H1 (cell line): Measurements from ENCODE around the gene OR51I2. TPM values are rescaled to one million over a fixed set of nuclear protein-coding genes. Genes with fewer than 3 reads are reported as not detected.

Experiments
- CTCF ChIA-PET: fragments of 300-600 bp; sonication (Branson Sonifier 250); formaldehyde crosslinking; loops from one replicate; lab custom pipeline; 2021; ENCODE audit not compliant: partially characterized antibody; lab: Charles Lee
- POLR2A ChIA-PET: fragments of 300-600 bp; sonication (Branson Sonifier 250); formaldehyde crosslinking; loops from one replicate; lab custom pipeline; 2021; ENCODE audit warnings: inconsistent platforms; ENCODE audit not compliant: partially characterized antibody; lab: Charles Lee
- DNase-seq, 2 experiments: peaks; one replicate each; pipeline versions ENCODE4 v3.0.0 to v3.0.0-alpha.2; 2010 to 2022; ENCODE audit warnings: low spot score in 2 of 2, low read depth in 1 of 2, mixed read lengths in 1 of 2
- FAIRE-seq: peaks from 2 replicates; lab custom pipeline; 2011; peaks lifted over from hg19 to GRCh38; lab: Jason Lieb, UNC
- H2AFZ ChIP-seq: 2 replicates; pipeline ENCODE4 v1.8.1; 2012; ENCODE audit warnings: low read length, inconsistent platforms
- H2AK5ac ChIP-seq: 2 replicates; pipeline ENCODE4 v1.6.1; 2013; ENCODE audit warnings: low read depth, low read length
- H2BK120ac ChIP-seq: replicated peaks from 2 replicates; pipeline ENCODE3; 2013; ENCODE audit warnings: low read depth, low read length, inconsistent platforms
- H2BK12ac ChIP-seq: 2 replicates; pipeline ENCODE4 v1.6.1; 2013; ENCODE audit warnings: low read depth, low read length
- H2BK15ac ChIP-seq: 2 replicates; pipeline ENCODE4 v1.6.1; 2013; ENCODE audit warnings: low read length
- H2BK20ac ChIP-seq: 2 replicates; pipeline ENCODE4 v1.6.1; 2013; ENCODE audit warnings: low read length
- H2BK5ac ChIP-seq: 2 replicates; pipeline ENCODE4 v1.6.1; 2013; ENCODE audit warnings: low read depth, low read length
- H3K14ac ChIP-seq: 2 replicates; pipeline ENCODE4 v1.6.1; 2013; ENCODE audit warnings: inconsistent platforms; ENCODE audit not compliant: insufficient read length
- H3K18ac ChIP-seq: 2 replicates; pipeline ENCODE4 v1.6.1; 2013; ENCODE audit warnings: low read length; ENCODE audit errors: extremely low read depth
- H3K23ac ChIP-seq: 2 replicates; pipeline ENCODE4 v1.6.1; 2013; ENCODE audit warnings: inconsistent platforms; ENCODE audit not compliant: insufficient read length
- H3K23me2 ChIP-seq: 2 replicates; pipeline ENCODE4 v1.6.1; 2013; ENCODE audit warnings: low read depth, low read length
- H3K27ac ChIP-seq: 2 replicates; pipeline ENCODE4 v1.6.1; 2011; ENCODE audit warnings: low read depth, low read length, inconsistent platforms
- H3K27me3 ChIP-seq, 4 experiments: replicated peaks in 1 of 4; 1 replicate in 1 of 4; 2 replicates in 3 of 4; pipeline versions ENCODE4 v1.6.1 to v1.8.1; 2011 to 2013; ENCODE audit warnings: low read length in 3 of 4, mild to moderate bottlenecking in 3 of 4, inconsistent platforms in 2 of 4, mixed read lengths in 2 of 4, moderate library complexity in 1 of 4; ENCODE audit not compliant: control insufficient read depth in 3 of 4, insufficient read depth in 3 of 4; ENCODE audit errors: extremely low read depth in 1 of 4
- H3K36me3 ChIP-seq, 4 experiments: 2 replicates each; pipeline versions ENCODE4 v1.6.1 to v1.8.1; 2011 to 2013; ENCODE audit warnings: mild to moderate bottlenecking in 4 of 4, low read length in 3 of 4, moderate library complexity in 2 of 4, control low read depth in 1 of 4, inconsistent platforms in 1 of 4; ENCODE audit not compliant: insufficient read depth in 4 of 4, control insufficient read depth in 2 of 4
- H3K4ac ChIP-seq: replicated peaks from 2 replicates; pipeline ENCODE3; 2013; ENCODE audit warnings: low read length, low read depth, mixed read lengths, inconsistent platforms; ENCODE audit not compliant: insufficient read length
- H3K4me1 ChIP-seq, 4 experiments: replicated peaks in 1 of 4; 1 replicate in 1 of 4; 2 replicates in 3 of 4; pipeline versions ENCODE4 v1.6.1 to v1.8.1; 2011 to 2013; ENCODE audit warnings: low read length in 3 of 4, inconsistent platforms in 2 of 4, mixed read lengths in 1 of 4; ENCODE audit not compliant: insufficient read depth in 4 of 4, control insufficient read depth in 3 of 4
- H3K4me2 ChIP-seq, 2 experiments: 2 replicates each; pipeline versions ENCODE4 v1.6.1 to v1.8.1; 2011 to 2013; ENCODE audit warnings: low read depth in 2 of 2, low read length in 2 of 2, control low read depth in 1 of 2, inconsistent platforms in 1 of 2, mild to moderate bottlenecking in 1 of 2; ENCODE audit not compliant: insufficient read depth in 1 of 2
- H3K4me3 ChIP-seq, 4 experiments: fragments of 200-600, 300-600 bp in 1 of 4; sonication (generic), shearing (Covaris generic), sonication (Bioruptor Twin) in 1 of 4; 2 replicates each; pipeline versions ENCODE4 v1.5.1 to v1.8.1; 2011 to 2016; ENCODE audit warnings: low read length in 4 of 4, low read depth in 3 of 4, control low read depth in 2 of 4, inconsistent platforms in 2 of 4, mild to moderate bottlenecking in 2 of 4, mixed read lengths in 1 of 4, moderate library complexity in 1 of 4; ENCODE audit not compliant: insufficient read depth in 2 of 4; ENCODE audit errors: extremely low read depth in 1 of 4
- H3K56ac ChIP-seq: replicated peaks from 2 replicates; pipeline ENCODE3; 2013; ENCODE audit warnings: low read depth, mild to moderate bottlenecking, mixed read lengths, low read length, inconsistent platforms; ENCODE audit not compliant: insufficient read length
- H3K79me1 ChIP-seq: 2 replicates; pipeline ENCODE4 v1.6.1; 2013; ENCODE audit warnings: low read depth, low read length, control low read depth
- H3K79me2 ChIP-seq, 2 experiments: 2 replicates each; pipeline versions ENCODE4 v1.6.1 to v1.8.1; 2012 to 2013; ENCODE audit warnings: low read length in 2 of 2, mild to moderate bottlenecking in 2 of 2, inconsistent platforms in 1 of 2; ENCODE audit not compliant: insufficient read depth in 2 of 2, control insufficient read depth in 1 of 2
- H3K9ac ChIP-seq, 4 experiments: replicated peaks in 1 of 4; 1 replicate in 1 of 4; 2 replicates in 3 of 4; pipeline versions ENCODE4 v1.6.1 to v1.8.1; 2011 to 2013; ENCODE audit warnings: low read depth in 3 of 4, low read length in 3 of 4, control low read depth in 2 of 4, mild to moderate bottlenecking in 2 of 4, moderate library complexity in 2 of 4, inconsistent platforms in 1 of 4; ENCODE audit errors: extremely low read depth in 1 of 4
- H3K9me3 ChIP-seq, 2 experiments: 2 replicates each; pipeline versions ENCODE4 v1.6.1 to v1.8.1; 2012 to 2013; ENCODE audit warnings: mild to moderate bottlenecking in 2 of 2, moderate library complexity in 2 of 2, control low read depth in 1 of 2, inconsistent platforms in 1 of 2, low read depth in 1 of 2, low read length in 1 of 2, mixed read lengths in 1 of 2; ENCODE audit not compliant: insufficient read depth in 2 of 2
- H4K20me1 ChIP-seq, 2 experiments: replicated peaks in 1 of 2; 2 replicates each; pipeline versions ENCODE3 to v1.8.1; 2011 to 2013; ENCODE audit warnings: inconsistent platforms in 2 of 2, low read length in 2 of 2, mild to moderate bottlenecking in 1 of 2; ENCODE audit not compliant: insufficient read depth in 2 of 2, control insufficient read depth in 1 of 2
- H4K5ac ChIP-seq: 2 replicates; pipeline ENCODE4 v1.6.1; 2013; ENCODE audit warnings: low read length, low read depth, mixed read lengths, inconsistent platforms; ENCODE audit not compliant: insufficient read length
- H4K8ac ChIP-seq: 2 replicates; pipeline ENCODE4 v1.8.0; 2013; ENCODE audit warnings: mild to moderate bottlenecking, moderate library complexity, low read length, inconsistent platforms; ENCODE audit not compliant: insufficient read depth; ENCODE audit errors: extremely low read depth
- H4K91ac ChIP-seq: replicated peaks from 2 replicates; pipeline ENCODE3; 2013; ENCODE audit warnings: low read length, mixed read lengths, inconsistent platforms; ENCODE audit not compliant: insufficient read length
- BACH1 ChIP-seq: IDR thresholded peaks from 2 replicates; pipeline ENCODE4 v1.6.1; 2012; ENCODE audit warnings: low read length, improper control_type of control experiment
- NANOG ChIP-seq: IDR thresholded peaks from 2 replicates; pipeline ENCODE4 v1.6.1; 2011; ENCODE audit warnings: low read length, low read depth, mild to moderate bottlenecking, inconsistent platforms; ENCODE audit not compliant: insufficient read depth, poor library complexity, severe bottlenecking
- POLR2A ChIP-seq, 2 experiments: IDR thresholded peaks; 1 replicate in 1 of 2; 2 replicates in 1 of 2; pipeline ENCODE4 v1.6.1; 2011; ENCODE audit warnings: low read depth in 2 of 2, low read length in 2 of 2, mild to moderate bottlenecking in 2 of 2; ENCODE audit errors: control extremely low read depth in 1 of 2
- POU5F1 ChIP-seq: IDR thresholded peaks from 2 replicates; pipeline ENCODE4 v1.6.1; 2011; ENCODE audit warnings: low read depth, mild to moderate bottlenecking, low read length, moderate library complexity
- RXRA ChIP-seq: IDR thresholded peaks from 2 replicates; pipeline ENCODE4 v1.6.1; 2011; ENCODE audit warnings: low read depth, mild to moderate bottlenecking, low read length, moderate library complexity; ENCODE audit not compliant: insufficient read depth
- SIRT6 ChIP-seq: IDR thresholded peaks from one replicate; pipeline ENCODE4 v1.7.1; 2012; ENCODE audit warnings: low read length, inconsistent platforms
- polyA plus RNA-seq, 7 experiments: library from polyadenylated mRNA; depleted of rRNA in 3 of 7; stranded (reverse) in 5 of 7; unstranded in 2 of 7; fragments of >200 nt in 5 of 7; fragments of 200-250 nt in 2 of 7; gene quantifications; 1 replicate in 5 of 7; 2 replicates in 1 of 7; 4 replicates in 1 of 7; pipeline versions ENCODE4 v1.2.1 to v1.2.3, GENCODE V29; 2011 to 2013; ENCODE audit warnings: missing spikeins in 2 of 7, mixed read lengths in 2 of 7
- total RNA-seq: library from RNA; stranded (reverse); fragmentation: NEBNext Ultra II Directional; extraction: Animal tissue kit (Norgen Biotek cat#: 25700); gene quantifications from 2 replicates; pipeline ENCODE4 v1.2.1, GENCODE V29; 2021

The OR51I2 gene
- total and polyA plus RNA-seq, 2 of the 8 experiments (the other 6 are each of a cell fraction or from before 2014, with no cell fraction given) = not detected

GRCh38 chr11:5488385-5488784 lies 39.3 kb downstream of the OR51I2 start, which contains the start of gene OR52D1:
Gene OR52D1, plus strand, starts transcription at chr11:5488685. Its CDS starts 22 bp downstream, at chr11:5488707.
- H3K4ac ChIP-seq = no peak within 1 kb of the TSS
- no peak for DNase-seq
- no peaks in the 10 kb centered on the region for H4K20me1 ChIP-seq
- no peak within 1 kb of the TSS for H2BK20ac ChIP-seq
- no peak within 1 kb of the TSS for H3K14ac ChIP-seq
- ChIA-PET CTCF (no interaction called here), POLR2A (no interaction called here)
- H3K9ac ChIP-seq = no peak within 1 kb of the TSS; a peak in 1 of 7 replicates
- H3K79me2 ChIP-seq = no peaks in the 10 kb centered on the region
- no peaks in the 10 kb centered on the region for H3K27me3 ChIP-seq
- no peaks in the 10 kb centered on the region for H3K9me3 ChIP-seq
- peaks cover 2% of the 10 kb centered on the region; the same call in 1 of the 2 replicates for H3K23me2 ChIP-seq
- H2BK120ac ChIP-seq = no peak within 1 kb of the TSS
- no peak within 1 kb of the TSS for H3K56ac ChIP-seq
- H3K4me3 ChIP-seq = no peak within 1 kb of the TSS
- H2AFZ ChIP-seq = no peak within 1 kb of the TSS
- H3K79me1 ChIP-seq = no peaks in the 10 kb centered on the region
- H2BK5ac ChIP-seq = no peak within 1 kb of the TSS
- no peak within 1 kb of the TSS for H4K91ac ChIP-seq
- no peaks in the 10 kb centered on the region for H3K36me3 ChIP-seq
- H3K4me2 ChIP-seq = no peak within 1 kb of the TSS
- no peak within 1 kb of the TSS for H3K27ac ChIP-seq
- no peak within 1 kb of the TSS for H2AK5ac ChIP-seq
- no peaks in the 10 kb centered on the region for H3K4me1 ChIP-seq
- H4K5ac ChIP-seq = no peak within 1 kb of the TSS
- no peak within 1 kb of the TSS for H2BK15ac ChIP-seq
- H3K23ac ChIP-seq = no peak within 1 kb of the TSS
- no peak within 1 kb of the TSS for H2BK12ac ChIP-seq
- H4K8ac ChIP-seq = no peak within 1 kb of the TSS
- no peak for FAIRE-seq
- no peak within 1 kb of the TSS for H3K18ac ChIP-seq
- no peak for TF ChIP-seq RXRA
- no peak for TF ChIP-seq NANOG
- TF ChIP-seq POLR2A (IDR thresholded peaks at IDR 0.05; ENCODE audit: control extremely low read depth in 1 of 2, low read depth in 2 of 2, low read length in 2 of 2) = no peak
- no peak for TF ChIP-seq POU5F1
- no peak for TF ChIP-seq BACH1
- TF ChIP-seq SIRT6 = no peak
- TF ChIP-seq, all 59 proteins: peak for 0
